Measurements from ENCODE around the gene NIP7. TPM values are rescaled to one million over a fixed set of nuclear protein-coding genes. Genes with fewer than 3 reads are reported as not detected.

The NIP7 gene
- total and polyA plus RNA-seq, 2 of the 4 experiments (the other 2 are of a cell fraction) = 14.0 to 28.3 TPM

- dilution Hi-C loops (cut with HindIII; ENCODE audit: low sequenced_read_pairs, unreplicated experiment) = no loop called here
- Histone ChIP-seq H3K4me1 (ENCODE audit: control insufficient read depth, insufficient read depth, low read length) (peaks cover 4% of the 10 kb centered on the region), H4K91ac (ENCODE audit: insufficient read depth, low read depth, low read length) (no peak overlapping the region), H3K36me3 (ENCODE audit: control insufficient read depth, insufficient read depth, low read length) (peaks cover 35% of the 10 kb centered on the region), H3K14ac (replicated peaks; ENCODE audit: low read depth, low read length) (no peak overlapping the region), H3K4me3 (ENCODE audit: insufficient read depth, low read depth, low read length) (no peak overlapping the region), H3K27me3 (ENCODE audit: control insufficient read depth, insufficient read depth, low read length) (no peaks in the 10 kb centered on the region), H3K18ac (ENCODE audit: low read depth, low read length) (no peak overlapping the region), H2AK9ac (replicated peaks; ENCODE audit: low read depth, low read length, poor library complexity) (no peak overlapping the region), H3K4ac (ENCODE audit: low read depth, low read length) (no peak overlapping the region), H4K20me1 (ENCODE audit: insufficient read depth, low read length) (peaks cover 3% of the 10 kb centered on the region; the same call in 1 of the 2 replicates), H2AFZ (replicated peaks; ENCODE audit: low read length, poor library complexity) (no peak overlapping the region), H3K23ac (ENCODE audit: low read depth, low read length) (no peak overlapping the region), H3K27ac (ENCODE audit: insufficient read depth, low read length) (no peak overlapping the region), H2AK5ac (ENCODE audit: low read depth, low read length) (no peak overlapping the region), H4K8ac (ENCODE audit: low read depth in 2 of 2, low read length in 2 of 2) (no peak overlapping the region), H4K5ac (ENCODE audit: low read depth, low read length) (no peak overlapping the region), H3K9me1 (ENCODE audit: insufficient read depth, low read length) (peaks cover 12% of the 10 kb centered on the region), H2BK15ac (ENCODE audit: low read depth, low read length) (no peak overlapping the region), H3K79me1 (ENCODE audit: low read depth in 1 of 2, low read length in 2 of 2) (peaks cover 7 to 64% of the 10 kb centered on the region in 2 experiments; a peak in 3 of 4 replicates), H3K9ac (ENCODE audit: low read depth, low read length) (no peak overlapping the region), H2BK120ac (ENCODE audit: low read depth, low read length) (no peak overlapping the region), H3K56ac (ENCODE audit: extremely low read depth, insufficient read depth, low read length) (no peak overlapping the region), H3K4me2 (ENCODE audit: low read depth, low read length) (no peak overlapping the region), H2BK5ac (ENCODE audit: low read depth, low read length, poor library complexity, severe bottlenecking) (no peak overlapping the region), H3K9me3 (ENCODE audit: control insufficient read depth, insufficient read depth, low read length) (no peaks in the 10 kb centered on the region), H2BK20ac (ENCODE audit: low read depth, low read length) (no peak overlapping the region)
- no peak for ATAC-seq (ENCODE audit: low read depth)
- ChIA-PET POLR2A (ENCODE audit: unreplicated experiment) (no interaction called here), CTCF (no interaction called here)
- in situ Hi-C loops (cut with MboI; ENCODE audit: low sequenced_read_pairs) = no loop called here
- DNase-seq = no peak
- TF ChIP-seq FOS (IDR thresholded peaks at IDR 0.05; ENCODE audit: low read depth, low read length) (no peak), MXI1 (IDR thresholded peaks at IDR 0.05; ENCODE audit: borderline replicate concordance, low read depth, low read length) (no peak), NFE2L2 (IDR thresholded peaks at IDR 0.05; ENCODE audit: low read depth, low read length) (no peak), USF2 (IDR thresholded peaks at IDR 0.05; ENCODE audit: low read depth, low read length) (no peak)
- intact Hi-C loops (cut with micrococcal nuclease) = no loop called here
- BruUV-seq (replicated peaks) = no TSS peak
- WGBS, 2 experiments (ENCODE audit: extremely low coverage in 2 of 2, insufficient read length in 1 of 2) = no CpG with 5 or more reads among the region's 4 CpGs
Measured at GRCh38 chr16:69298261-69298660, 41.3 kb upstream of the NIP7 start.

Measured in IMR-90 (cell line).